GM12801 (cell line): Measurements from ENCODE around the gene SHC3.

Source experiments
- TF ChIP-seq, protein P1 (sequence below): IDR thresholded peaks from one replicate; pipeline ENCODE4 v1.5.1; 2011; ENCODE audit warnings: control low read depth; ENCODE audit not compliant: insufficient read length; ENCODE audit errors: extremely low read depth

Gene SHC3

DNA sequence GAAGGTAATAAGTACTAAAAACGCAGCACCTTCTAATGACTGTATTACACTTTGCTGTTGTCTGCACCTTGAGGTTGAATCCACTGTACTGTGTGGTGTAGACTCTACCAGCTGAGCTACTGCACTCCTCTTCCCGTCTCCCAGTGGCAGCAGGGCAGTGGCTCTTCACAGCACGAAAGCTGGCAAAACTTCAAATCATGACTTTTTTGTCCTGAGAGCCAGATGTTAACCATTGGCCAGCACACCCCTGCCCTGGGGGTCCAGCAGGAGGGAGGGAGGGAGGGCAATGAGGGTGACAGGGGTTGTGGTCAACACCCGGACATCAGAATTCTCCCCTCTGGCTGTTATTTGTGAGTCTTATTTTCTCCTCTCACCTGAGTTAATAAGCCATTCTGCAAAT is 11.8 kb downstream of the SHC3 start:
- TF ChIP-seq, protein P1, sequence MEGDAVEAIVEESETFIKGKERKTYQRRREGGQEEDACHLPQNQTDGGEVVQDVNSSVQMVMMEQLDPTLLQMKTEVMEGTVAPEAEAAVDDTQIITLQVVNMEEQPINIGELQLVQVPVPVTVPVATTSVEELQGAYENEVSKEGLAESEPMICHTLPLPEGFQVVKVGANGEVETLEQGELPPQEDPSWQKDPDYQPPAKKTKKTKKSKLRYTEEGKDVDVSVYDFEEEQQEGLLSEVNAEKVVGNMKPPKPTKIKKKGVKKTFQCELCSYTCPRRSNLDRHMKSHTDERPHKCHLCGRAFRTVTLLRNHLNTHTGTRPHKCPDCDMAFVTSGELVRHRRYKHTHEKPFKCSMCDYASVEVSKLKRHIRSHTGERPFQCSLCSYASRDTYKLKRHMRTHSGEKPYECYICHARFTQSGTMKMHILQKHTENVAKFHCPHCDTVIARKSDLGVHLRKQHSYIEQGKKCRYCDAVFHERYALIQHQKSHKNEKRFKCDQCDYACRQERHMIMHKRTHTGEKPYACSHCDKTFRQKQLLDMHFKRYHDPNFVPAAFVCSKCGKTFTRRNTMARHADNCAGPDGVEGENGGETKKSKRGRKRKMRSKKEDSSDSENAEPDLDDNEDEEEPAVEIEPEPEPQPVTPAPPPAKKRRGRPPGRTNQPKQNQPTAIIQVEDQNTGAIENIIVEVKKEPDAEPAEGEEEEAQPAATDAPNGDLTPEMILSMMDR: no peak

GRCh38 chr9:89165880-89166279 is 12.7 kb downstream of the SHC3 start:
- TF ChIP-seq, protein P1: no peak

DNA sequence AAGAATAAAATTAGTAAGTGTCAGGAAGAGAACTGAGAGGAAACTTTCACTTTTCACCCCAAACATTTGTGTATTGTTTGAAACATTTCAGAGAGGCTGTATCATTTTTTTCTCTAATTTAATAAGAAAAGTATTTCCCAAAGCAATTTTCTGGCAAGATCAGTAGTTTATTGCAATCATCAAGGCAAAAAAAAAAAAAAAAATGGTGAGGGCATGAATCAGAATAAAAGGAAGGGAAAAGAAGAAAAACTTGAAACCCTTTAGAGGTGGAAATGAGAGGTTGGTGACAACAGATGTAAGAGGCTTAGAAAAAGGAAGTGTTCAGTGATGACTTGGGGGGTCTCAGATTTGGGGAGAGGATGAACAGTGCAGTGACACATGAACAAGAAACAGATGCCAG is 13.3 kb downstream of the SHC3 start:
- TF ChIP-seq, protein P1: no peak

DNA sequence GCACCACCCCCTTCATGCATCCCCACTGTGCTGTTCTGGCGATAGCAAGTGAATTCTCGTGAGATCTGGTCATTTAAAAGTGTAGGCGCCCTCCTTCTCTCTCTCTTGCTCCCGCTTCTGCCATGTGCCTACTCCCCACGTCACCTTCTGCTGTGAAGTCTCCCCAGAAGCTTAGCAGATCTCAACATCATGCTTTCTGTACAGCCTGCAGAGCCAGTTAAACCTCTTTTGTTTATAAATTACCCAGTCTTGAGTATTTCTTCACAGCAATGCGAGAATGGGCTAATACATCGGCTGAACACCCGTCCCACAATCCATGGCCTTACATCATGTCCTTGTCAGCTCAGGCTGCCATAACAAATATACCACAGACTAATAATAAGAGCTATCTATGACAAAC is 17.4 kb downstream of the SHC3 start:
- TF ChIP-seq, protein P1: no peak

DNA sequence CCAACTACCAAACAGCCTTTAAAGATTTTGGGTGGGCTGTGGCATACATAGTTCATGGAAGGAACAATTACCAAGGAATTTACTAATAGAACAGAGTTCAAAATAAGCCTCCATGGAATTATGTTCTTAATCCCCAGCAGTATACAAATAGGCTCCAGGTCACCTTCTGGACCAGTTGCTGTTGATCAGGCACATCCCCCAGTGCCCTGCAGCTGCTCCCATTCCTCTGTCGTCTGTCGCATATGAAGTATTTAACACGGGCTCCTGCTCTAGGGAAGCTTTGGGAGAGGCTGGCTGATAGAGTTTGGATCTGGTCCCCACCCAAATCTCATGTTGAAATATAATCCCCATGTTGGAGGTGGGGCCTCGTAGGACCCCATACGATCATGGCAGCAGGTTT is 17.8 kb downstream of the SHC3 start:
- TF ChIP-seq, protein P1: no peak

DNA sequence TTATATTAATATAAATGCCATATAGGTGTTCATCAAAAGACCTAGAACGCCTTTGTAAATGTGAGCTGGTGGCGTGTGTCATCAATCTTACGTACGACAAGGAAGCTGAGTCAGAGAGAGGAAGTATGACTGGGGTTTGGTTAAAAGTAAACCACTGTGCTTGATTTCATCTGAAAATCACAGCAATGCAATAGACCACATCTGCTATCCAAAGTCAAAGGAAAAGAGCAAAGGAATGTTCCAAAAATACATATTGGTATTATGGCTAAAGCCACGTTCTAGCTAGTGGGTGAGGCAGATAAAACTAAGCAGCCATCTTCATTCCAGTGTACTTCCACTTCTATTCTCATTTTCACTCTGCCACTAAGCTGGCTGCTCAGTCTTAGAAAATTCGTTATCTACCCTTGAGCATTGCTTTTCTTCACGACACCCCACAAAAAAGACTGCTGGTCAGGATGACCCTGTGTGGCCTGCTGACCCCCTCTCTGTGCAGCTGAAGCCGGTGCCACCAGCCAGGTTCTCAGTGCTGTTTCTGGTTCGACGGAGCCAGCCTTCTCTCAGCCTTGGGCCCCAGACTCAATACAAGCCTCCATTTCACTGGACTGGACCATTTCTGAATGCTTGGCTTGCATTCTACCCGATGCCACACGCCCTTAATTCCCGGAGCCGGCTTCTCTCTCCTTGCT is 23.8 kb downstream of the SHC3 start:
- TF ChIP-seq, protein P1: no peak

- TF ChIP-seq, protein P1: no peak
Observed at GRCh38 chr9:89154218-89154617, 24.4 kb downstream of the SHC3 start.
